ENCODE results near the gene LRRC56. TPM values are rescaled to one million over a fixed set of nuclear protein-coding genes. Genes with fewer than 3 reads are reported as not detected.

Gene LRRC56
- total RNA-seq, 8 experiments from 2014 or later: 0.75 to 7.6 (median 1.8) TPM

GRCh38 chr11:586376-587316, 49.3 kb downstream of the LRRC56 start:
- no peak for ATAC-seq (replicated peaks in 6 of 8)
- no peaks in the 10 kb centered on the region for H3K4me1 ChIP-seq (replicated peaks in 1 of 2)
- 73 to 100% (median 97%) methylated on average over 1 to 9 of the region's 32 CpGs; no CpG with 5 or more reads in 3 of the 10 experiments for WGBS, 10 experiments
- H3K4me3 ChIP-seq: no peak overlapping the region
- in situ Hi-C loops (cut with MboI; ENCODE audit: low pct_unique_long_range_greater_than_20kb in 2 of 9, low sequenced_read_pairs in 9 of 9, unreplicated experiment in 9 of 9): no loop called here
- no peak overlapping the region for H3K27ac ChIP-seq

- peak overlapping the region in 1 of 2 donors; percentile 17 for H3K27ac ChIP-seq
- WGBS, 10 experiments: 69 to 100% (median 85%) methylated on average over 1 to 5 of the region's 8 CpGs; no CpG with 5 or more reads in 4 of the 10 experiments
- H3K4me3 ChIP-seq: no peak overlapping the region
- peak in 5 of 8 experiments; percentile 13 to 20 (median 16) for ATAC-seq (replicated peaks in 6 of 8)
- H3K4me1 ChIP-seq (replicated peaks in 1 of 2): no peaks in the 10 kb centered on the region
- in situ Hi-C loops (cut with MboI; ENCODE audit: low pct_unique_long_range_greater_than_20kb in 2 of 9, low sequenced_read_pairs in 9 of 9, unreplicated experiment in 9 of 9): no loop called here
Measured at GRCh38 chr11:587546-587945, 50.2 kb downstream of the LRRC56 start.

- Histone ChIP-seq H3K4me1 (replicated peaks in 1 of 2) (no peaks in the 10 kb centered on the region), H3K4me3 (no peak overlapping the region), H3K27ac (no peak overlapping the region)
- peak in 7 of 8 experiments; percentile 41 to 98 (median 95) for ATAC-seq (replicated peaks in 6 of 8)
- 82 to 98% (median 90%) methylated on average over 2 to 6 of the region's 6 CpGs; no CpG with 5 or more reads in 7 of the 10 experiments for WGBS, 10 experiments
- in situ Hi-C loops (cut with MboI; ENCODE audit: low pct_unique_long_range_greater_than_20kb in 2 of 9, low sequenced_read_pairs in 9 of 9, unreplicated experiment in 9 of 9): no loop called here
Measured at GRCh38 chr11:587978-588380, 50.7 kb downstream of the LRRC56 start.

GRCh38 chr11:589798-590197, 52.5 kb downstream of the LRRC56 start:
- H3K27ac ChIP-seq: no peak overlapping the region
- no peaks in the 10 kb centered on the region for H3K4me1 ChIP-seq (replicated peaks in 1 of 2)
- WGBS, 10 experiments: 88 to 100% (median 96%) methylated on average over 2 to 20 of the region's 26 CpGs; no CpG with 5 or more reads in 3 of the 10 experiments
- H3K4me3 ChIP-seq: no peak overlapping the region
- no peak for ATAC-seq (replicated peaks in 6 of 8)
- in situ Hi-C loops (cut with MboI; ENCODE audit: low pct_unique_long_range_greater_than_20kb in 2 of 9, low sequenced_read_pairs in 9 of 9, unreplicated experiment in 9 of 9): no loop called here

GRCh38 chr11:590997-591396, 53.7 kb downstream of the LRRC56 start:
- no peak overlapping the region for H3K27ac ChIP-seq
- WGBS, 10 experiments: 40 to 100% (median 74%) methylated on average over 1 to 6 of the region's 11 CpGs; no CpG with 5 or more reads in 3 of the 10 experiments
- no peaks in the 10 kb centered on the region for H3K4me1 ChIP-seq (replicated peaks in 1 of 2)
- no peak overlapping the region for H3K4me3 ChIP-seq
- ATAC-seq (replicated peaks in 6 of 8): no peak
- in situ Hi-C loops (cut with MboI; ENCODE audit: low pct_unique_long_range_greater_than_20kb in 2 of 9, low sequenced_read_pairs in 9 of 9, unreplicated experiment in 9 of 9): no loop called here

GRCh38 chr11:592501-592900, 55.2 kb downstream of the LRRC56 start:
- WGBS, 10 experiments: 87 to 100% (median 96%) methylated on average over 1 to 15 of the region's 22 CpGs; no CpG with 5 or more reads in 4 of the 10 experiments

GRCh38 chr11:592918-593317, 55.6 kb downstream of the LRRC56 start:
- ATAC-seq (replicated peaks in 6 of 8): no peak
- in situ Hi-C loops (cut with MboI; ENCODE audit: low pct_unique_long_range_greater_than_20kb in 2 of 9, low sequenced_read_pairs in 9 of 9, unreplicated experiment in 9 of 9): no loop called here
- H3K4me1 ChIP-seq (replicated peaks in 1 of 2): no peaks in the 10 kb centered on the region
- H3K4me3 ChIP-seq: no peak overlapping the region
- 53 to 94% (median 92%) methylated on average over 2 to 4 of the region's 10 CpGs; no CpG with 5 or more reads in 5 of the 10 experiments for WGBS, 10 experiments
- no peak overlapping the region for H3K27ac ChIP-seq

More at GRCh38 chr11:592501-592900, 55.2 kb downstream of the LRRC56 start:
- in situ Hi-C loops (cut with MboI; ENCODE audit: low pct_unique_long_range_greater_than_20kb in 2 of 9, low sequenced_read_pairs in 9 of 9, unreplicated experiment in 9 of 9): no loop called here
- no peak for ATAC-seq (replicated peaks in 6 of 8)
- H3K4me3 ChIP-seq: no peak overlapping the region
- H3K27ac ChIP-seq: no peak overlapping the region
- H3K4me1 ChIP-seq (replicated peaks in 1 of 2): no peaks in the 10 kb centered on the region

GRCh38 chr11:593347-593746, 56.0 kb downstream of the LRRC56 start:
- H3K4me3 ChIP-seq: no peak overlapping the region
- no peak for ATAC-seq (replicated peaks in 6 of 8)
- no peaks in the 10 kb centered on the region for H3K4me1 ChIP-seq (replicated peaks in 1 of 2)
- H3K27ac ChIP-seq: no peak overlapping the region
- in situ Hi-C loops (cut with MboI; ENCODE audit: low pct_unique_long_range_greater_than_20kb in 2 of 9, low sequenced_read_pairs in 9 of 9, unreplicated experiment in 9 of 9): no loop called here
- 84 to 94% (median 90%) methylated on average over 3 to 12 of the region's 21 CpGs; no CpG with 5 or more reads in 7 of the 10 experiments for WGBS, 10 experiments

GRCh38 chr11:595400-595799, 58.1 kb downstream of the LRRC56 start:
- 80 to 100% (median 94%) methylated on average over 1 to 7 of the region's 10 CpGs; no CpG with 5 or more reads in 5 of the 10 experiments for WGBS, 10 experiments
- in situ Hi-C loops (cut with MboI; ENCODE audit: low pct_unique_long_range_greater_than_20kb in 2 of 9, low sequenced_read_pairs in 9 of 9, unreplicated experiment in 9 of 9): no loop called here
- ATAC-seq (replicated peaks in 6 of 8): no peak
- no peak overlapping the region for H3K27ac ChIP-seq
- H3K4me3 ChIP-seq: no peak overlapping the region
- H3K4me1 ChIP-seq (replicated peaks in 1 of 2): no peaks in the 10 kb centered on the region

GRCh38 chr11:596374-596773, 59.0 kb downstream of the LRRC56 start:
- ATAC-seq (replicated peaks in 6 of 8): no peak
- no peak overlapping the region for H3K27ac ChIP-seq
- H3K4me1 ChIP-seq (replicated peaks in 1 of 2): no peaks in the 10 kb centered on the region
- no peak overlapping the region for H3K4me3 ChIP-seq
- 89 to 100% (median 95%) methylated on average over 1 to 9 of the region's 10 CpGs; no CpG with 5 or more reads in 6 of the 10 experiments for WGBS, 10 experiments
- in situ Hi-C loops (cut with MboI; ENCODE audit: low pct_unique_long_range_greater_than_20kb in 2 of 9, low sequenced_read_pairs in 9 of 9, unreplicated experiment in 9 of 9): no loop called here

GRCh38 chr11:597166-597725, 59.9 kb downstream of the LRRC56 start:
- Histone ChIP-seq H3K4me3 (no peak overlapping the region), H3K27ac (no peak overlapping the region), H3K4me1 (replicated peaks in 1 of 2) (no peaks in the 10 kb centered on the region)
- 83 to 90% methylated on average over 2 to 3 of the region's 29 CpGs; no CpG with 5 or more reads in 8 of the 10 experiments for WGBS, 10 experiments
- peak in 7 of 8 experiments; percentile 17 to 59 (median 32) for ATAC-seq (replicated peaks in 6 of 8)
- in situ Hi-C loops (cut with MboI; ENCODE audit: low pct_unique_long_range_greater_than_20kb in 2 of 9, low sequenced_read_pairs in 9 of 9, unreplicated experiment in 9 of 9): no loop called here

- in situ Hi-C loops (cut with MboI; ENCODE audit: low pct_unique_long_range_greater_than_20kb in 2 of 9, low sequenced_read_pairs in 9 of 9, unreplicated experiment in 9 of 9): no loop called here
- 60 to 100% (median 97%) methylated on average over 1 to 10 of the region's 30 CpGs; no CpG with 5 or more reads in 5 of the 10 experiments for WGBS, 10 experiments
- Histone ChIP-seq H3K27ac (no peak overlapping the region), H3K4me1 (replicated peaks in 1 of 2) (no peaks in the 10 kb centered on the region), H3K4me3 (no peak overlapping the region)
- ATAC-seq (replicated peaks in 6 of 8): peak in 3 of 8 experiments; percentile 9 to 19 (median 12)
Measured at GRCh38 chr11:598005-598680, 60.8 kb downstream of the LRRC56 start.

All from motor neuron (in vitro differentiated cells).